ENCODE measurements around the gene FUNDC2. TPM values are rescaled to one million over a fixed set of nuclear protein-coding genes. Genes with fewer than 3 reads are reported as not detected.
A peak's percentile ranks its signal among the peaks of the same experiment; 100 is the strongest.

The FUNDC2 gene
- total and polyA plus RNA-seq, 2 of the 13 experiments (the other 11 are each of a cell fraction or from before 2014, with no cell fraction given): 65.3 to 109 TPM

GRCh38 chrX:155056877-155057792 lies 30.5 kb downstream of the FUNDC2 start:
- ChIA-PET POLR2A (no interaction called here), CTCF (ENCODE audit: low intra/inter-chr PET ratio, low total read pairs) (interaction anchor here (0.7 to 2.6 kb wide), 3 partner anchors 70 to 139 kb away, joined by 3 to 21 read pairs (median 4); no protein-coding TSS in a partner anchor)
- Histone ChIP-seq H3K9ac (ENCODE audit: insufficient read depth, low read depth, low read length) (no peak overlapping the region), H3K27me3 (ENCODE audit: control insufficient read depth in 1 of 2, insufficient read depth in 2 of 2, low read length in 2 of 2) (no peaks in the 10 kb centered on the region), H3K9me3 (ENCODE audit: low read length) (no peaks in the 10 kb centered on the region), H2AFZ (ENCODE audit: low read length) (peak overlapping the region; percentile 23), H3K36me3 (replicated peaks in 1 of 2; ENCODE audit: control insufficient read depth in 1 of 2, insufficient read depth in 2 of 2, low read length in 2 of 2) (peaks cover 0 to 2% of the 10 kb centered on the region in 2 experiments; a peak in 3 of 5 replicates), H4K20me1 (ENCODE audit: insufficient read depth, low read length) (no peaks in the 10 kb centered on the region), H3K79me2 (ENCODE audit: insufficient read depth, low read length) (no peaks in the 10 kb centered on the region), H3K4me2 (ENCODE audit: low read depth, low read length) (peak overlapping the region; percentile 70), H3K4me1 (ENCODE audit: insufficient read depth, low read length) (peaks cover 12% of the 10 kb centered on the region), H3K27ac (ENCODE audit: extremely low read length, insufficient read depth, low read length) (no peak overlapping the region), H3K4me3 (replicated peaks in 1 of 3; ENCODE audit: insufficient read depth in 1 of 3, low read depth in 2 of 3, low read length in 3 of 3) (peak overlapping the region in 1 of 3 experiments; percentile 41; a peak in 1 of 6 replicates)
- peak; percentile 96 for FAIRE-seq
- 71% methylated on average over 1 of the region's 25 CpGs for WGBS (ENCODE audit: low lambda C conversion rate)
- intact Hi-C loops (cut with micrococcal nuclease; ENCODE audit: unreplicated experiment) (loop anchor here (1.0 to 2.0 kb wide), 2 partner anchors 68 to 76 kb away; no protein-coding TSS in a partner anchor), in situ Hi-C loops (cut with HindIII; ENCODE audit: extremely low pct_ligation_motif_present, low pct_unique_long_range_greater_than_20kb) (loop anchor here (10.0 kb wide), 1 partner anchor 72 kb away; no protein-coding TSS in a partner anchor)
- peak; percentile 96 for ATAC-seq
- no TSS peak for BruUV-seq (replicated peaks)
- peak; percentile 43 for DNase-seq (ENCODE audit: low spot score)
- TF ChIP-seq AGO2 (optimal IDR thresholded peaks at IDR 0.05; ENCODE audit: low read depth, low read length) (peak; percentile 28), ZNF253 (CRISPR knock-in tag; IDR thresholded peaks at IDR 0.05; ENCODE audit: borderline replicate concordance) (no peak), MIXL1 (CRISPR knock-in tag; IDR thresholded peaks at IDR 0.05) (peak; percentile 55; the same call in 1 of the 2 replicates), CREB1 (IDR thresholded peaks at IDR 0.05) (0 out of 2 replicates have a peak, but pooled peaks have one; percentile 13), CREB1 (CRISPR knock-in tag; IDR thresholded peaks at IDR 0.05) (peak; percentile 43; the same call in 1 of the 2 replicates), STAG1 (CRISPR knock-in tag; IDR thresholded peaks at IDR 0.05) (peak; percentile 68), ZKSCAN8 (CRISPR knock-in tag; IDR thresholded peaks at IDR 0.05; ENCODE audit: borderline replicate concordance) (no peak), ETV5 (CRISPR knock-in tag; IDR thresholded peaks at IDR 0.05; ENCODE audit: borderline replicate concordance) (0 out of 2 replicates have a peak, but pooled peaks have one; percentile 15), GATAD2A (CRISPR knock-in tag; IDR thresholded peaks at IDR 0.05) (0 out of 2 replicates have a peak, but pooled peaks have one; percentile 13), TSC22D2 (CRISPR knock-in tag; IDR thresholded peaks at IDR 0.05; ENCODE audit: borderline replicate concordance) (0 out of 2 replicates have a peak, but pooled peaks have one; percentile 24), PHF20 (CRISPR knock-in tag; IDR thresholded peaks at IDR 0.05) (0 out of 2 replicates have a peak, but pooled peaks have one; percentile 14), FLYWCH1 (CRISPR knock-in tag; IDR thresholded peaks at IDR 0.05) (no peak), HNF4A (CRISPR knock-in tag; IDR thresholded peaks at IDR 0.05) (no peak), RBM22 (optimal IDR thresholded peaks at IDR 0.05; ENCODE audit: low read length) (peak; percentile 23), ZNF501 (CRISPR knock-in tag; IDR thresholded peaks at IDR 0.05) (peak; percentile 39; the same call in 1 of the 2 replicates), KDM2A (CRISPR knock-in tag; IDR thresholded peaks at IDR 0.05; ENCODE audit: borderline replicate concordance, low read depth) (peak; percentile 70), MXI1 (IDR thresholded peaks at IDR 0.05; ENCODE audit: borderline replicate concordance, low read depth, low read length) (peak; percentile 19; the same call in 1 of the 3 replicates), RAD21 (CRISPR knock-in tag; IDR thresholded peaks at IDR 0.05) (peak; percentile 58; the same call in 1 of the 2 replicates), ZFX (CRISPR knock-in tag; IDR thresholded peaks at IDR 0.05; ENCODE audit: low read depth) (peak; percentile 37; the same call in 1 of the 2 replicates), SNAI1 (CRISPR knock-in tag; IDR thresholded peaks at IDR 0.05; ENCODE audit: borderline replicate concordance) (no peak), ZMYM4 (CRISPR knock-in tag; IDR thresholded peaks at IDR 0.05) (0 out of 2 replicates have a peak, but pooled peaks have one; percentile 47), SATB2 (CRISPR knock-in tag; IDR thresholded peaks at IDR 0.05) (no peak), TEAD3 (CRISPR knock-in tag; optimal IDR thresholded peaks at IDR 0.05; ENCODE audit: borderline replicate concordance) (peak; percentile 84), XRCC5 (optimal IDR thresholded peaks at IDR 0.05; ENCODE audit: low read length) (peak; percentile 48), ZNF276 (CRISPR knock-in tag; IDR thresholded peaks at IDR 0.05; ENCODE audit: low read depth) (no peak)

Measured in HepG2 (cell line).